Progenitor cell of endocrine pancreas (in vitro differentiated cells): ENCODE measurements around the gene AGPAT2. TPM values are rescaled to one million over a fixed set of nuclear protein-coding genes. Genes with fewer than 3 reads are reported as not detected.
A peak's percentile ranks its signal among the peaks of the same experiment; 100 is the strongest.

Experiments used
- DNase-seq: peaks from one replicate; pipeline ENCODE4 v3.0.0; 2021; ENCODE audit warnings: low spot score; ENCODE audit not compliant: unreplicated experiment
- H3K27ac Mint-ChIP-seq: 2 replicates; pipeline ENCODE4 v1.8.0; 2021; ENCODE audit warnings: mild to moderate bottlenecking, moderate library complexity, mixed read lengths
- H3K27me3 Mint-ChIP-seq: 2 replicates; pipeline ENCODE4 v1.8.0; 2021; ENCODE audit warnings: mixed read lengths
- H3K36me3 Mint-ChIP-seq: 2 replicates; pipeline ENCODE4 v1.8.0; 2022; ENCODE audit warnings: mixed read lengths; ENCODE audit not compliant: insufficient read depth
- H3K4me1 Mint-ChIP-seq: 2 replicates; pipeline ENCODE4 v1.8.0; 2021; ENCODE audit warnings: low read depth, mixed read lengths
- H3K4me3 Mint-ChIP-seq: 2 replicates; pipeline ENCODE4 v1.8.0; 2021; ENCODE audit warnings: low read depth, mild to moderate bottlenecking, moderate library complexity, mixed read lengths
- H3K9me3 Mint-ChIP-seq: 2 replicates; pipeline ENCODE4 v1.8.0; 2021; ENCODE audit warnings: low read depth, mixed read lengths
- total RNA-seq: library from RNA; stranded (reverse); gene quantifications from 2 replicates; pipeline ENCODE4 v1.2.1, GENCODE V29; 2021
- TF ChIP-seq, protein P1 (sequence below): fragments of 200-600 bp; sonication (generic); IDR thresholded peaks from one replicate; pipeline ENCODE4 v1.5.0; 2021; ENCODE audit warnings: antibody characterized with exemption, mild to moderate bottlenecking; ENCODE audit not compliant: unreplicated experiment

AGPAT2 gene
- total RNA-seq, 1 donor from 2014 or later = 28.0 TPM

DNA sequence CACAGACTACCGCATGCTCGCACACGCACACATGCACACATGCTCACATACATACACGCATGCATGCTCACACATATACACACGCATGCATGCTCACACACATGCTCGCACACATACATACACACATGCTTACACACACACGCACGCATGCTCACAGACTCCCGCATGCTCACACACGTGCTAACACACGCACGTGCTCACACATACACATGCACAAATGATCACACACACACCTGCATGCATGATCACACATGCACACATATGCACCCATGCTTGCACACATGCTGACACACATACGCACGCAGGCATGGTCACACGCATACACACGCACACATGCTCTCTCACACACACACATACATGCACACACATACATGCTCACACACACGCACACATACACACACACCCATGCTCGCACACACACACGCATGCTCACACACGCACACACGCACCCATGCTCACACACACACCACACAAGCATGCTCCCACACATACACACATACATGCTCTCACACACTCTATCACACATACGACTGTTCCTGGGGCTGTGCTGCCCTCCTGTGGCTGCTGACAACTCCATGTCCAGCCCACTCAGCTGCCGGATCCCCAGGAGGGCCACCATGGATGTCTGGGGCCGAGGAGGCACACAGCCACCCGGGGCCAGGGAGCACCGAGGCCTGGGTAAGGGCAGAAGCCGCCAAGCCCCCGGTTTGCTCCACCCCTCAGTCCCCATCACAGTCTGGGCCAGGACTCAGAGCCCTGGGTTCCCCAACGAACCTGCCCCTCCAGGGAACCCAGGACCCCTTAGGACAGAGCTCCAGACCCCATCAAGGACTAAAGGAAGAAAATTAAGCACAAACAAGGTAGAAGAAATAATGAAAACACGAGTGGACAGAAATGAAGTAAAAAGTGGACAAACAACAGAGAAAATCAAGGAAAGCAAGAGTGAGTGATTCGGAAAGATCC lies 55.9 kb downstream of the AGPAT2 start:
- Mint-ChIP-seq H3K36me3 (no peaks in the 10 kb centered on the region), H3K9me3 (no peaks in the 10 kb centered on the region), H3K4me3 (no peak overlapping the region), H3K4me1 (peaks cover 10% of the 10 kb centered on the region), H3K27ac (no peak overlapping the region), H3K27me3 (peaks cover 14% of the 10 kb centered on the region)
- peak; percentile 77 for DNase-seq
- TF ChIP-seq, protein P1, sequence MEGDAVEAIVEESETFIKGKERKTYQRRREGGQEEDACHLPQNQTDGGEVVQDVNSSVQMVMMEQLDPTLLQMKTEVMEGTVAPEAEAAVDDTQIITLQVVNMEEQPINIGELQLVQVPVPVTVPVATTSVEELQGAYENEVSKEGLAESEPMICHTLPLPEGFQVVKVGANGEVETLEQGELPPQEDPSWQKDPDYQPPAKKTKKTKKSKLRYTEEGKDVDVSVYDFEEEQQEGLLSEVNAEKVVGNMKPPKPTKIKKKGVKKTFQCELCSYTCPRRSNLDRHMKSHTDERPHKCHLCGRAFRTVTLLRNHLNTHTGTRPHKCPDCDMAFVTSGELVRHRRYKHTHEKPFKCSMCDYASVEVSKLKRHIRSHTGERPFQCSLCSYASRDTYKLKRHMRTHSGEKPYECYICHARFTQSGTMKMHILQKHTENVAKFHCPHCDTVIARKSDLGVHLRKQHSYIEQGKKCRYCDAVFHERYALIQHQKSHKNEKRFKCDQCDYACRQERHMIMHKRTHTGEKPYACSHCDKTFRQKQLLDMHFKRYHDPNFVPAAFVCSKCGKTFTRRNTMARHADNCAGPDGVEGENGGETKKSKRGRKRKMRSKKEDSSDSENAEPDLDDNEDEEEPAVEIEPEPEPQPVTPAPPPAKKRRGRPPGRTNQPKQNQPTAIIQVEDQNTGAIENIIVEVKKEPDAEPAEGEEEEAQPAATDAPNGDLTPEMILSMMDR = peak; percentile 86

DNA sequence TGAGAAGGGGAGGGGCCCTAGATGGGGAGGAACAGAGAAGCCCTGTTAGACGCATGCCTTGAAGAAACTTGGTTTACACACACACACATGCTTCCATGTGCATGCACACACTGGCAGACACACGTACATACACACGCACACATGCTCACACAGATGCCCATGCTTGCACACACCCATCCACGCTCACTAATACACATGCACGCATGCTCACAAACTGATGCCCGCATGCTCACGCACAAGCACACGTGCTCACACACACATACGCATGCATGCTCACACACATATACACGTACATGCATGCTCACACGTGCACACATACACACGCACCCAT lies 56.6 kb downstream of the AGPAT2 start:
- Mint-ChIP-seq H3K36me3 (no peaks in the 10 kb centered on the region), H3K4me1 (peaks cover 15% of the 10 kb centered on the region), H3K27me3 (peaks cover 9% of the 10 kb centered on the region), H3K27ac (no peak overlapping the region), H3K4me3 (no peak overlapping the region), H3K9me3 (no peaks in the 10 kb centered on the region)
- no peak for DNase-seq
- TF ChIP-seq, protein P1 = no peak

DNA sequence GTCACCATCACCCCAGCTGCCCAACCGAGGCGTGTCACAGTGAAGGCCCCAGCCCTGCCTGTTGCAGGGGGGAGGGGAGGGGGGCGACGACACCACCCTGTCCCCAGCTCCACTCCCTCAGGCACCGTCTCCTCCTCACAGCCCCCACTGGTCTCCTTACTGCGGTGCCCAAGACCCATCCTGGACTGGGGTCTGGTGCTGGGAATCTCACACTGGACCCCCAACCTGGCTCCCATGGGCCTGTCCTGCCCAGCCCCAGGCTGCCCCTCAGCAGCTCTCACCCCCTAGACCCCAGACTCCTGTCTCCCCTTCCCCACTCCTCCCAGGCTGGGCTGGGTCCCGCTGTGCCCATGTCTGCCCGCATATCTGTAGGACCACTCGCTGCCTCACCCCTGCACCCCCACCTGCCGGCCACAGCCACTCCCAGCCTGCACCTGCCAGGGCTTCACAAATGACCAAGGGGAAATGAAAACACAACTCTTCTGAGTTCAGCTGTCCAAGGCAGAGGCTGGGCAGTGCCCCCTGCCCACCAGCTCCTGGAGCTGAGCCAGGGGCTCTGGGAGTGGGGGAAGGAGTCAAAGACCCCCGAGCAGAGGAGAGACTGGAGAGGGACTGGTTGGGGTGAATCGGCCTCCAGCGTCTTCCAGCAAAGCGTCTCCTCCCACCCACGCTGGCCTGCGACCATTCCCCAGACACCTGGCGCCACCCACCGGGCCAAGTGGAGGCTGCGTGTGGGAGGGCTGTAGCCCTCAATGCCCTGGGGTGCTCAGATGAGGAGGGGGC lies 57.2 kb downstream of the AGPAT2 start:
- TF ChIP-seq, protein P1 = peak; percentile 73
- Mint-ChIP-seq H3K27ac (no peak overlapping the region), H3K4me1 (peaks cover 20% of the 10 kb centered on the region), H3K9me3 (no peaks in the 10 kb centered on the region), H3K27me3 (peaks cover 5% of the 10 kb centered on the region), H3K36me3 (no peaks in the 10 kb centered on the region), H3K4me3 (peak overlapping the region; percentile 26)
- DNase-seq = peak; percentile 73

DNA sequence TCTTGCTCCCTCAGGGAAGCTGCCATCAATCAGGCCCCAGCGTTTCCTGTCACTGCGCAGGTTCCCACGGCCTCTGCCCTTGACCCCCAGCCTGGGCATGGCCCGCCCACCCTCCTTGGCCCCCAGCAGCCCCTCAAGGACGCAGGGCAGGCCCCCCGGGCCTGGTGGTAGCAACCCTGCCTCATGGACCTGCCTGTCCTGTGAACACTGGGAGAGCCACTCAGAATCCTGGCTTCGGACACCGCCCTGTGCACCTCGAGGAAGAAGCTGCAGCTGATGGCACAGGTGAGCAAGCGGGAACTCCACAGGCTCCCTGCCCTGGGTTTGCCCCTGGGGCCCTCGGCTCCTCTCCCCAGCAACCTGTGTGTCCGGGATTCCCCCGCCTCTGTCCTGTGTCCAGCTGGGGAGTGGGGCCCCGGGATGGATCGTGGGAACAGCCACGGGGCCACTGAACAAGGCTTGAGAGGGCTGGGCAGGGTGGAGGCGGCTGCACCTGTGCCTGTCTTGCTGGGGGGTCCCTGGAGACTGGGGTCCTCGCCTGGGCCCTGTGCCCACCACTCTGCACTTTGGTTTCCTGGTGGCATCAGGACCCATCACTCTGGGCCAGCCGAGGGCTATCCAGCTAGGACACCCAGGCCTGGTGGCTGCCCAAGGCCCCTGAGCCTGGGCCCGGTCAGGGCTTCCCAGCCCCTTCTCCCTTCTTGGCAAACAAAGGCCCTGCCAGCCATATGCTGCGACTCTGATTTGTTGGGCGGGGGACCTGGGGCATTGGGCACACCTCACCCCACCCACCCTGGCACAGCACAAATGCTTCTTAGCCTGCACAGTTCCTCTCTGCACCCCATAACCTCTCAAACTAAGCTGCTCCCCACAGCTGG lies 58.0 kb downstream of the AGPAT2 start:
- H3K27ac Mint-ChIP-seq = no peak overlapping the region

More for the DNA sequence above, 58.0 kb downstream of the AGPAT2 start:
- Mint-ChIP-seq H3K36me3 (no peaks in the 10 kb centered on the region), H3K4me3 (no peak overlapping the region), H3K9me3 (no peaks in the 10 kb centered on the region), H3K27me3 (no peaks in the 10 kb centered on the region), H3K4me1 (peaks cover 20% of the 10 kb centered on the region)
- TF ChIP-seq, protein P1 = no peak
- peak; percentile 15 for DNase-seq
